K562 (cell line): Measurements from ENCODE around the gene PRPH2. TPM values are rescaled to one million over a fixed set of nuclear protein-coding genes. Genes with fewer than 3 reads are reported as not detected.

Experiments
- BACH1 ChIP-seq: fragments of 200-800 bp; sonication (Bioruptor generic); IDR thresholded peaks from 2 replicates; pipeline ENCODE4 v1.6.1; 2016; ENCODE audit warnings: missing genetic modification characterization, missing compliant biosample characterization
- BHLHE40 ChIP-seq: IDR thresholded peaks from 2 replicates; pipeline ENCODE4 v1.6.1; 2011; ENCODE audit warnings: low read length, improper control_type of control experiment
- BRD9 ChIP-seq: fragments of 450-650 bp; IDR thresholded peaks from 2 replicates; pipeline ENCODE4 v1.6.1; 2018; ENCODE audit warnings: low read depth; ENCODE audit not compliant: partially characterized antibody
- EP400 ChIP-seq: fragments of 450-650 bp; IDR thresholded peaks from 2 replicates; pipeline ENCODE4 v1.6.1; 2017; ENCODE audit warnings: antibody characterized with exemption, mild to moderate bottlenecking, moderate library complexity
- FOS ChIP-seq: IDR thresholded peaks from 3 replicates; pipeline ENCODE4 v1.6.1; 2011; ENCODE audit not compliant: insufficient read length; ENCODE audit errors: extremely low read depth
- GTF2E2 ChIP-seq: fragments of 200-800 bp; sonication (Bioruptor generic); IDR thresholded peaks from 2 replicates; pipeline ENCODE4 v1.6.1; 2016; ENCODE audit warnings: missing genetic modification characterization, missing compliant biosample characterization
- KDM5B ChIP-seq: fragments of 200-600 bp; sonication (generic); IDR thresholded peaks from 2 replicates; pipeline ENCODE4 v1.6.1; 2012; ENCODE audit warnings: low read depth, mild to moderate bottlenecking, moderate library complexity, low read length, control low read depth, inconsistent platforms; ENCODE audit not compliant: insufficient replicate concordance
- L3MBTL2 ChIP-seq: fragments of 450-650 bp; IDR thresholded peaks from 2 replicates; pipeline ENCODE4 v1.6.1; 2016; ENCODE audit warnings: mild to moderate bottlenecking, moderate library complexity
- LEF1 ChIP-seq: fragments of 450-650 bp; IDR thresholded peaks from 2 replicates; pipeline ENCODE4 v1.6.1; 2016; ENCODE audit warnings: mild to moderate bottlenecking
- RAD21 ChIP-seq, 2 experiments: fragments of 250-450 bp in 1 of 2; fragments of 450-650 bp in 1 of 2; sonication (Bioruptor Pico) in 1 of 2; formaldehyde crosslinking in 1 of 2; IDR thresholded peaks in 1 of 2; conservative IDR thresholded peaks in 1 of 2; 2 replicates each; pipeline versions ENCODE4 v1.4.0 to v1.8.0; 2020 to 2022; ENCODE audit warnings: mild to moderate bottlenecking in 2 of 2, moderate library complexity in 1 of 2
- RBFOX2 ChIP-seq: fragments of 200-400 bp; formaldehyde crosslinking; IDR thresholded peaks from 2 replicates; pipeline ENCODE4 v1.6.1; 2017; ENCODE audit warnings: low read depth, mild to moderate bottlenecking, low read length, moderate library complexity
- RBM14 ChIP-seq: fragments of 200-400 bp; formaldehyde crosslinking; IDR thresholded peaks from 2 replicates; pipeline ENCODE4 v1.6.1; 2018; ENCODE audit warnings: low read depth, mild to moderate bottlenecking, low read length, moderate library complexity, borderline replicate concordance; ENCODE audit not compliant: insufficient read depth
- SMARCA4 ChIP-seq: fragments of 450-650 bp; IDR thresholded peaks from 2 replicates; pipeline ENCODE4 v1.6.1; 2016
- SMARCB1 ChIP-seq: IDR thresholded peaks from 2 replicates; pipeline ENCODE4 v1.6.1; 2011; ENCODE audit warnings: improper control_type of control experiment, low read depth; ENCODE audit not compliant: insufficient read length
- THRAP3 ChIP-seq: fragments of 450-650 bp; IDR thresholded peaks from 2 replicates; pipeline ENCODE4 v1.6.1; 2016; ENCODE audit warnings: mild to moderate bottlenecking, inconsistent platforms, borderline replicate concordance
- TRIM25 ChIP-seq: fragments of 450-650 bp; IDR thresholded peaks from 2 replicates; pipeline ENCODE4 v1.7.0; 2016; ENCODE audit warnings: borderline replicate concordance
- USF2 ChIP-seq: sonication (generic); formaldehyde crosslinking; IDR thresholded peaks from 2 replicates; pipeline ENCODE4 v1.5.0; 2020; ENCODE audit warnings: missing genetic modification reagents
- YY1 ChIP-seq, 3 experiments: IDR thresholded peaks; 2 replicates each; pipeline ENCODE4 v1.6.1; 2011; ENCODE audit warnings: low read length in 2 of 3, mild to moderate bottlenecking in 2 of 3, moderate library complexity in 2 of 3, borderline replicate concordance in 1 of 3, control low read depth in 1 of 3, low read depth in 1 of 3; ENCODE audit not compliant: insufficient read depth in 3 of 3, insufficient replicate concordance in 2 of 3, control insufficient read depth in 1 of 3, insufficient read length in 1 of 3; ENCODE audit errors: extremely low read depth in 1 of 3
- ZNF592 ChIP-seq: fragments of 450-650 bp; IDR thresholded peaks from 2 replicates; pipeline ENCODE4 v1.6.1; 2017; ENCODE audit warnings: antibody characterized with exemption, mild to moderate bottlenecking
- ZNF77 ChIP-seq: fragments of 250-450 bp; sonication (Bioruptor Pico); IDR thresholded peaks from 2 replicates; pipeline ENCODE4 v1.5.0; 2020
- polyA plus RNA-seq, 8 experiments: library from polyadenylated mRNA; depleted of rRNA in 4 of 8; stranded (reverse) in 5 of 8; unstranded in 3 of 8; fragments of >200 nt; fragmentation: Nextera tagmentation in 2 of 8; fragmentation: Illumina TruSeq in 1 of 8; extraction: Ambion mirVana in 2 of 8; extraction: Trizol in 1 of 8; gene quantifications; 2 replicates each; pipeline versions ENCODE4 v1.2.1 to v1.2.3, GENCODE V29; 2011 to 2014; ENCODE audit warnings: inconsistent platforms in 1 of 8, missing spikeins in 1 of 8
- total RNA-seq, 7 experiments: library from RNA; depleted of rRNA in 6 of 7; stranded (reverse); fragments of >200 nt in 6 of 7; fragmentation: Illumina TruSeq in 2 of 7; extraction: Trizol in 2 of 7; gene quantifications; 2 replicates each; pipeline versions ENCODE4 v1.2.1 to v1.2.3, GENCODE V29; 2011 to 2021; ENCODE audit warnings: low replicate concordance in 1 of 7

The PRPH2 gene
- total and polyA plus RNA-seq, 9 of the 15 experiments (the other 6 are each of a cell fraction or from before 2014, with no cell fraction given) = 0.03 to 0.11 (median 0.03) TPM; not detected in 5

- no peak for TF ChIP-seq SMARCB1
- peak; percentile 75 for TF ChIP-seq L3MBTL2
- peak; percentile 27 for TF ChIP-seq KDM5B
- peak; percentile 40 to 46 for TF ChIP-seq RAD21 (CRISPR knock-in tag; conservative IDR thresholded peaks at IDR 0.05 in 1 of 2, IDR thresholded peaks at IDR 0.05 in 1 of 2)
- no peak for TF ChIP-seq FOS
- peak; percentile 49; the same call in 1 of the 2 replicates for TF ChIP-seq SMARCA4
- peak; percentile 26; the same call in 1 of the 2 replicates for TF ChIP-seq BHLHE40
- TF ChIP-seq RBFOX2 = no peak
- peak in 2 of 3 experiments; percentile 73 to 89 for TF ChIP-seq YY1 (IDR thresholded peaks at IDR 0.05; ENCODE audit: borderline replicate concordance in 1 of 3, control insufficient read depth in 1 of 3, extremely low read depth in 1 of 3, insufficient read depth in 3 of 3, insufficient read length in 1 of 3, insufficient replicate concordance in 2 of 3, low read depth in 1 of 3, low read length in 2 of 3)
- TF ChIP-seq ZNF77 = no peak
- no peak for TF ChIP-seq LEF1
- TF ChIP-seq USF2 (CRISPR knock-in tag) = no peak
- TF ChIP-seq GTF2E2 (tag) = no peak
- peak; percentile 29 for TF ChIP-seq BRD9
- TF ChIP-seq RBM14 = no peak
- TF ChIP-seq ZNF592 = no peak
- TF ChIP-seq BACH1 (tag) = no peak
- TF ChIP-seq EP400 = peak; percentile 69
- TF ChIP-seq TRIM25 = peak; percentile 77; the same call in 1 of the 2 replicates
- 0 out of 2 replicates have a peak, but pooled peaks have one; percentile 50 for TF ChIP-seq THRAP3
Measured at GRCh38 chr6:42744351-42744893, 22.0 kb upstream of the PRPH2 start (continued).
